A549 (cell line): ENCODE results near the gene NGFR. TPM values are rescaled to one million over a fixed set of nuclear protein-coding genes. Genes with fewer than 3 reads are reported as not detected.

Experiments
- ATAC-seq, 2 experiments: fragments of 200-7000 bp in 1 of 2; fragments of >200 bp in 1 of 2; cut with Nextera tagmentation in 1 of 2; cut with Tn5 transposase in 1 of 2; 3 replicates each; pipeline versions ENCODE4 v1.8.0 to v1.9.1; 2018 to 2020; ENCODE audit warnings: mild to moderate bottlenecking in 1 of 2, moderate library complexity in 1 of 2
- CTCF ChIA-PET: fragments of 300-600 bp; sonication (Branson Sonifier 250); formaldehyde crosslinking; extraction: SDS; loops from one replicate; lab custom pipeline; 2021; ENCODE audit warnings: antibody characterized with exemption, inconsistent platforms; lab: Yijun Ruan, JAX
- POLR2A ChIA-PET: fragments of 350-600 bp; formaldehyde crosslinking; extraction: SDS; loops from one replicate; lab custom pipeline; 2021; ENCODE audit warnings: antibody characterized with exemption, inconsistent platforms; lab: Yijun Ruan, JAX
- DNase-seq, 2 experiments: peaks; one replicate each; pipeline versions ENCODE4 v3.0.0 to v3.0.0-alpha.2; 2011 to 2016; ENCODE audit warnings: low read depth in 1 of 2, low spot score in 1 of 2
- FAIRE-seq: peaks from 2 replicates; lab custom pipeline; 2011; peaks lifted over from hg19 to GRCh38; lab: Jason Lieb, UNC
- H3K27ac ChIP-seq, 2 experiments: fragments of >200 bp; sonication (Bioruptor Twin); formaldehyde crosslinking; 3 replicates each; pipeline ENCODE4 v1.5.1; 2016 to 2017
- H3K4me1 ChIP-seq: fragments of >200 bp; sonication (Bioruptor Twin); formaldehyde crosslinking; 3 replicates; pipeline ENCODE4 v1.6.1; 2016
- H3K4me2 ChIP-seq: fragments of >200 bp; sonication (Bioruptor Twin); formaldehyde crosslinking; 3 replicates; pipeline ENCODE4 v1.6.1; 2016
- H3K4me3 ChIP-seq: fragments of >200 bp; sonication (Bioruptor Twin); formaldehyde crosslinking; 3 replicates; pipeline ENCODE4 v1.5.1; 2016
- H3K9me3 ChIP-seq: fragments of >200 bp; sonication (Bioruptor Twin); formaldehyde crosslinking; 3 replicates; pipeline ENCODE4 v1.6.1; 2016
- BHLHE40 ChIP-seq: IDR thresholded peaks from 2 replicates; pipeline ENCODE4 v1.6.1; 2012; ENCODE audit warnings: low read depth, low read length, inconsistent platforms
- CBX2 ChIP-seq: fragments of 200-600 bp; sonication (generic); IDR thresholded peaks from 2 replicates; pipeline ENCODE4 v1.6.1; 2016; ENCODE audit warnings: low read depth, mild to moderate bottlenecking, borderline replicate concordance
- CHD2 ChIP-seq: fragments of 150-350 bp; IDR thresholded peaks from 2 replicates; pipeline ENCODE4 v1.6.1; 2014; ENCODE audit warnings: low read length; ENCODE audit not compliant: partially characterized antibody
- CTCF ChIP-seq: fragments of >200 bp; sonication (Bioruptor Twin); formaldehyde crosslinking; IDR thresholded peaks from 3 replicates; pipeline ENCODE4 v1.5.1; 2016
- ESRRA ChIP-seq: fragments of 150-350 bp; IDR thresholded peaks from 2 replicates; pipeline ENCODE4 v1.6.1; 2014; ENCODE audit warnings: mild to moderate bottlenecking, low read length, borderline replicate concordance
- FOSL2 ChIP-seq, 2 experiments: fragments of 450-650 bp in 1 of 2; fragments of >200 bp in 1 of 2; sonication (Bioruptor Twin) in 1 of 2; formaldehyde crosslinking; IDR thresholded peaks; 2 replicates each; pipeline versions ENCODE4 v1.5.0 to v1.6.1; 2016 to 2020; ENCODE audit warnings: mild to moderate bottlenecking in 1 of 2, moderate library complexity in 1 of 2
- FOXS1 ChIP-seq: fragments of 250-450 bp; sonication (Bioruptor Pico); IDR thresholded peaks from 2 replicates; pipeline ENCODE4 v1.5.0; 2020; ENCODE audit warnings: mild to moderate bottlenecking, moderate library complexity
- HEYL ChIP-seq: fragments of 250-450 bp; sonication (Bioruptor Pico); IDR thresholded peaks from 2 replicates; pipeline ENCODE4 v1.8.0; 2021; ENCODE audit warnings: mild to moderate bottlenecking, moderate library complexity
- HMGXB4 ChIP-seq: fragments of 250-450 bp; sonication (Bioruptor Pico); IDR thresholded peaks from 2 replicates; pipeline ENCODE4 v1.5.0; 2021; ENCODE audit warnings: mild to moderate bottlenecking, moderate library complexity, borderline replicate concordance
- HOXB5 ChIP-seq: fragments of 250-450 bp; sonication (Bioruptor Pico); IDR thresholded peaks from 2 replicates; pipeline ENCODE4 v1.5.0; 2020; ENCODE audit warnings: mild to moderate bottlenecking, moderate library complexity
- KDM5A ChIP-seq: fragments of 200-600 bp; sonication (generic); IDR thresholded peaks from 2 replicates; pipeline ENCODE4 v1.6.1; 2016; ENCODE audit warnings: antibody characterized with exemption, mild to moderate bottlenecking
- NR3C1 ChIP-seq: fragments of >200 bp; sonication (Bioruptor Twin); formaldehyde crosslinking; IDR thresholded peaks from 3 replicates; pipeline ENCODE4 v1.6.1; 2017
- POLR2AphosphoS2 ChIP-seq: conservative IDR thresholded peaks from 2 replicates; pipeline ENCODE4 v1.6.1; 2012; ENCODE audit warnings: low read length, improper control_type of control experiment, inconsistent platforms
- RARB ChIP-seq: fragments of 250-450 bp; sonication (Bioruptor Pico); IDR thresholded peaks from 2 replicates; pipeline ENCODE4 v1.8.0; 2021; ENCODE audit warnings: mild to moderate bottlenecking, moderate library complexity
- REST ChIP-seq: fragments of 200-600 bp; sonication (generic); IDR thresholded peaks from 2 replicates; pipeline ENCODE4 v1.6.1; 2016; ENCODE audit warnings: antibody characterized with exemption, mild to moderate bottlenecking, moderate library complexity
- SREBF2 ChIP-seq: fragments of 450-650 bp; IDR thresholded peaks from 2 replicates; pipeline ENCODE4 v1.6.1; 2014; ENCODE audit warnings: mild to moderate bottlenecking, moderate library complexity
- TP53 ChIP-seq: fragments of 250-450 bp; sonication (Bioruptor Pico); IDR thresholded peaks from 2 replicates; pipeline ENCODE4 v1.5.0; 2021; ENCODE audit warnings: mild to moderate bottlenecking, moderate library complexity
- USF2 ChIP-seq: fragments of 450-650 bp; IDR thresholded peaks from 2 replicates; pipeline ENCODE4 v1.6.1; 2014; ENCODE audit warnings: antibody characterized with exemption
- ZC3H11A ChIP-seq: fragments of 450-650 bp; IDR thresholded peaks from 2 replicates; pipeline ENCODE4 v1.6.1; 2014; ENCODE audit warnings: antibody characterized with exemption, mild to moderate bottlenecking
- ZFP36 ChIP-seq: fragments of 450-650 bp; IDR thresholded peaks from 2 replicates; pipeline ENCODE4 v1.6.1; 2014; ENCODE audit warnings: borderline replicate concordance; ENCODE audit not compliant: partially characterized antibody
- WGBS: methylation state at CpG from one replicate; pipeline ENCODE4 v1.1.6; 2017; ENCODE audit errors: missing lambda C conversion rate; 5-methylcytosine and 5-hydroxymethylcytosine counted together
- polyA plus RNA-seq, 4 experiments: library from polyadenylated mRNA; depleted of rRNA in 3 of 4; stranded (reverse); fragments of >200 nt; fragmentation: RNase III in 1 of 4; extraction: RNeasy Plus Mini Kit Qiagen cat#74134 plus additional on column Dnase treatment in 1 of 4; gene quantifications; 2 replicates in 3 of 4; 3 replicates in 1 of 4; pipeline ENCODE4 v1.2.3, GENCODE V29; 2011 to 2017

NGFR gene
- polyA plus RNA-seq, 2 of the 4 experiments (the other 2 are of a cell fraction), result 0.13 to 0.18 TPM

- POLR2A ChIA-PET, result no interaction called here
Observed at GRCh38 chr17:49477709-49478108, 17.4 kb upstream of the NGFR start.

GRCh38 chr17:49480836-49481615 lies 14.1 kb upstream of the NGFR start:
- ChIA-PET CTCF (interaction anchor here (1.1 to 7.7 kb wide), 7 partner anchors 9 to 76 kb away, joined by 3 to 62 read pairs (median 5); partner anchors contain the start of gene NGFR), POLR2A (no interaction called here)
- no peak for DNase-seq
- no peak for FAIRE-seq
- Histone ChIP-seq H3K27ac (no peak overlapping the region), H3K4me2 (no peak overlapping the region), H3K4me1 (peaks cover 8% of the 10 kb centered on the region), H3K4me3 (no peak overlapping the region), H3K9me3 (no peaks in the 10 kb centered on the region)
- no peak for ATAC-seq
- no peak for TF ChIP-seq POLR2AphosphoS2
- TF ChIP-seq TP53 (CRISPR knock-in tag), result no peak
- TF ChIP-seq CHD2, result no peak
- no peak for TF ChIP-seq FOXS1
- TF ChIP-seq FOSL2 (IDR thresholded peaks at IDR 0.05), result no peak
- TF ChIP-seq FOSL2 (CRISPR knock-in tag; IDR thresholded peaks at IDR 0.05), result no peak
- no peak for TF ChIP-seq HOXB5 (CRISPR knock-in tag)
- no peak for TF ChIP-seq CBX2
- no peak for TF ChIP-seq CTCF
- no peak for TF ChIP-seq REST
- no peak for TF ChIP-seq ZFP36
- TF ChIP-seq RARB (CRISPR knock-in tag), result no peak
- TF ChIP-seq KDM5A, result no peak
- TF ChIP-seq HMGXB4, result no peak
- TF ChIP-seq NR3C1, result no peak
- no peak for TF ChIP-seq USF2
- TF ChIP-seq HEYL (CRISPR knock-in tag), result no peak
- no peak for TF ChIP-seq SREBF2
- TF ChIP-seq ZC3H11A, result no peak
- TF ChIP-seq ESRRA, result no peak
- no peak for TF ChIP-seq BHLHE40
- WGBS, result 80% methylated on average over 5 of the region's 5 CpGs

More at GRCh38 chr17:49477709-49478108, 17.4 kb upstream of the NGFR start:
- FAIRE-seq (no peak), ATAC-seq (no peak), DNase-seq (no peak)
- no peak overlapping the region for H3K27ac ChIP-seq
- WGBS, result 8% methylated on average over 3 of the region's 3 CpGs
- peaks cover 7% of the 10 kb centered on the region for H3K4me1 ChIP-seq
- H3K4me2 ChIP-seq, result no peak overlapping the region
- CTCF ChIA-PET, result interaction anchor here (0.9 to 5.6 kb wide), 5 partner anchors 10 to 79 kb away, joined by 3 to 37 read pairs (median 4); no protein-coding TSS in a partner anchor
- TF ChIP-seq ZC3H11A (no peak), ESRRA (no peak)
- no peak overlapping the region for H3K4me3 ChIP-seq
- peaks cover 4% of the 10 kb centered on the region; the same call in 1 of the 3 replicates for H3K9me3 ChIP-seq
